Skeletal muscle tissue (tissue), 4 donors: ENCODE measurements around the gene RGS5. TPM values are rescaled to one million over a fixed set of nuclear protein-coding genes. Genes with fewer than 3 reads are reported as not detected.

ENCODE experiments used
- H3K27ac ChIP-seq: one replicate; pipeline ENCODE4 v1.7.0; 2013; ENCODE audit warnings: mild to moderate bottlenecking, low read depth, low read length, inconsistent platforms
- H3K27me3 ChIP-seq, 3 donors: one replicate each; pipeline ENCODE4 v1.7.0; 2013; ENCODE audit warnings: low read length in 3 of 3; ENCODE audit not compliant: control insufficient read depth in 3 of 3, insufficient read depth in 3 of 3
- H3K36me3 ChIP-seq, 3 donors: one replicate each; pipeline ENCODE4 v1.7.0; 2013; ENCODE audit warnings: low read length in 3 of 3; ENCODE audit not compliant: control insufficient read depth in 3 of 3, insufficient read depth in 3 of 3
- H3K4me1 ChIP-seq, 3 donors: one replicate each; pipeline ENCODE4 v1.7.0; 2013; ENCODE audit warnings: low read length in 3 of 3, mild to moderate bottlenecking in 3 of 3; ENCODE audit not compliant: control insufficient read depth in 3 of 3, insufficient read depth in 3 of 3
- H3K4me3 ChIP-seq, 3 donors: one replicate each; pipeline ENCODE4 v1.7.0; 2013; ENCODE audit warnings: low read length in 3 of 3
- H3K9ac ChIP-seq, 3 donors: one replicate each; pipeline ENCODE4 v1.7.0; 2013; ENCODE audit warnings: low read length in 3 of 3, mild to moderate bottlenecking in 3 of 3, moderate library complexity in 2 of 3, low read depth in 1 of 3
- H3K9me3 ChIP-seq, 3 donors: one replicate each; pipeline ENCODE4 v1.7.0; 2013; ENCODE audit warnings: low read length in 3 of 3; ENCODE audit not compliant: control insufficient read depth in 3 of 3
- total RNA-seq: library from RNA; depleted of rRNA; stranded (reverse); fragments of >200 nt; gene quantifications from one replicate; pipeline ENCODE4 v1.2.3, GENCODE V29; 2014
- donor health status: Osteomylitis.

The RGS5 gene
- total RNA-seq, 1 donor from 2014 or later = 7.8 TPM

GRCh38 chr1:163227126-163227525 is 24.4 kb upstream of the RGS5 start:
- Histone ChIP-seq H3K4me3 (no peak overlapping the region), H3K4me1 (no peaks in the 10 kb centered on the region), H3K27me3 (no peaks in the 10 kb centered on the region)

GRCh38 chr1:163213626-163214025 is 10.9 kb upstream of the RGS5 start:
- Histone ChIP-seq H3K9ac (no peak overlapping the region), H3K36me3 (no peaks in the 10 kb centered on the region), H3K4me1 (peaks cover 0 to 2% (median 0%) of the 10 kb centered on the region in 3 donors), H3K27me3 (no peaks in the 10 kb centered on the region), H3K27ac (no peak overlapping the region), H3K9me3 (no peaks in the 10 kb centered on the region), H3K4me3 (no peak overlapping the region)

More at GRCh38 chr1:163227126-163227525, 24.4 kb upstream of the RGS5 start:
- H3K9me3 ChIP-seq = no peaks in the 10 kb centered on the region
- no peak overlapping the region for H3K27ac ChIP-seq
- no peaks in the 10 kb centered on the region for H3K36me3 ChIP-seq
- no peak overlapping the region for H3K9ac ChIP-seq

- Histone ChIP-seq H3K27ac (no peak overlapping the region), H3K9me3 (no peaks in the 10 kb centered on the region), H3K4me1 (peaks cover 0 to 2% (median 0%) of the 10 kb centered on the region in 3 donors), H3K36me3 (no peaks in the 10 kb centered on the region), H3K4me3 (no peak overlapping the region), H3K27me3 (no peaks in the 10 kb centered on the region), H3K9ac (no peak overlapping the region)
Observed at GRCh38 chr1:163211667-163212066, 9.0 kb upstream of the RGS5 start.

GRCh38 chr1:163205513-163205912 is 2.8 kb upstream of the RGS5 start:
- no peak overlapping the region for H3K9ac ChIP-seq
- no peaks in the 10 kb centered on the region for H3K4me1 ChIP-seq
- H3K4me3 ChIP-seq = no peak overlapping the region
- no peaks in the 10 kb centered on the region for H3K36me3 ChIP-seq
- H3K27ac ChIP-seq = no peak overlapping the region
- H3K9me3 ChIP-seq = no peaks in the 10 kb centered on the region
- no peaks in the 10 kb centered on the region for H3K27me3 ChIP-seq

- H3K4me1 ChIP-seq = no peaks in the 10 kb centered on the region
- no peak overlapping the region for H3K27ac ChIP-seq
- no peaks in the 10 kb centered on the region for H3K36me3 ChIP-seq
- H3K4me3 ChIP-seq = no peak overlapping the region
- no peak overlapping the region for H3K9ac ChIP-seq
- H3K9me3 ChIP-seq = no peaks in the 10 kb centered on the region
- no peaks in the 10 kb centered on the region for H3K27me3 ChIP-seq
Observed at GRCh38 chr1:163203561-163203960, 845 bp upstream of the RGS5 start.

GRCh38 chr1:163201906-163202305 is 810 bp downstream of the RGS5 start:
- H3K4me3 ChIP-seq = peak overlapping the region in 1 of 3 donors; percentile 11
- no peaks in the 10 kb centered on the region for H3K9me3 ChIP-seq
- no peak overlapping the region for H3K9ac ChIP-seq
- H3K4me1 ChIP-seq = no peaks in the 10 kb centered on the region
- no peak overlapping the region for H3K27ac ChIP-seq
- H3K36me3 ChIP-seq = no peaks in the 10 kb centered on the region
- no peaks in the 10 kb centered on the region for H3K27me3 ChIP-seq

GRCh38 chr1:163197022-163197421 is 5.7 kb downstream of the RGS5 start:
- H3K27me3 ChIP-seq = no peaks in the 10 kb centered on the region
- H3K4me3 ChIP-seq = no peak overlapping the region
- no peaks in the 10 kb centered on the region for H3K9me3 ChIP-seq
- peak overlapping the region in 1 of 3 donors; percentile 28 for H3K9ac ChIP-seq
- no peaks in the 10 kb centered on the region for H3K36me3 ChIP-seq
- no peaks in the 10 kb centered on the region for H3K4me1 ChIP-seq
- H3K27ac ChIP-seq = no peak overlapping the region

- Histone ChIP-seq H3K27me3 (no peaks in the 10 kb centered on the region), H3K4me3 (peak overlapping the region in 1 of 3 donors; percentile 12), H3K4me1 (no peaks in the 10 kb centered on the region), H3K27ac (no peak overlapping the region), H3K36me3 (no peaks in the 10 kb centered on the region), H3K9ac (no peak overlapping the region), H3K9me3 (no peaks in the 10 kb centered on the region)
Observed at GRCh38 chr1:163196449-163196787, 6.3 kb downstream of the RGS5 start.

GRCh38 chr1:163195728-163196448 is 6.8 kb downstream of the RGS5 start:
- Histone ChIP-seq H3K36me3 (no peaks in the 10 kb centered on the region), H3K9ac (no peak overlapping the region), H3K27ac (no peak overlapping the region), H3K9me3 (no peaks in the 10 kb centered on the region), H3K4me1 (no peaks in the 10 kb centered on the region), H3K4me3 (peak overlapping the region in 1 of 3 donors; percentile 12), H3K27me3 (no peaks in the 10 kb centered on the region)

GRCh38 chr1:163191301-163191700 is 11.4 kb downstream of the RGS5 start:
- no peaks in the 10 kb centered on the region for H3K4me1 ChIP-seq
- no peak overlapping the region for H3K27ac ChIP-seq
- H3K27me3 ChIP-seq = no peaks in the 10 kb centered on the region
- no peaks in the 10 kb centered on the region for H3K36me3 ChIP-seq
- no peak overlapping the region for H3K9ac ChIP-seq
- no peaks in the 10 kb centered on the region for H3K9me3 ChIP-seq
- H3K4me3 ChIP-seq = no peak overlapping the region
